GM12878 (cell line): ENCODE results near the gene GAL. TPM values are rescaled to one million over a fixed set of nuclear protein-coding genes. Genes with fewer than 3 reads are reported as not detected.

Source experiments
- ATAC-seq: fragments of 200-7000 bp; cut with Tn5 transposase; 3 replicates; pipeline ENCODE4 v1.9.1; 2020; ENCODE audit warnings: mild to moderate bottlenecking, moderate library complexity
- BruUV-seq: library from RNA; stranded (reverse); fragments of 400-500 nt; replicated peaks from 2 replicates; lab custom pipeline; 2021; lab: Mats Ljungman, UMichigan
- CTCF ChIA-PET: fragments of 300-600 bp; sonication (Branson Sonifier 250); formaldehyde crosslinking; extraction: SDS; loops from one replicate; lab custom pipeline; 2021; ENCODE audit warnings: inconsistent platforms; lab: Yijun Ruan, JAX
- POLR2A ChIA-PET: fragments of 350-600 bp; formaldehyde crosslinking; extraction: SDS; loops from one replicate; lab custom pipeline; 2021; ENCODE audit warnings: inconsistent platforms; lab: Charles Lee
- RAD21 ChIA-PET: fragments of 300-600 bp; sonication (Branson Sonifier 250); formaldehyde crosslinking; loops from one replicate; lab custom pipeline; 2023; ENCODE audit warnings: antibody characterized with exemption; ENCODE audit not compliant: unreplicated experiment; lab: Charles Lee
- SMC1A ChIA-PET: fragments of 300-600 bp; sonication (Branson Sonifier 250); formaldehyde crosslinking; loops from one replicate; lab custom pipeline; 2023; ENCODE audit not compliant: unreplicated experiment, uncharacterized antibody; lab: Charles Lee
- DNase-seq: peaks from one replicate; pipeline ENCODE4 v3.0.0-alpha.2; 2011; ENCODE audit warnings: low read depth, low spot score
- FAIRE-seq: peaks from 3 replicates; lab custom pipeline; 2011; peaks lifted over from hg19 to GRCh38; lab: Jason Lieb, UNC
- H2AFZ ChIP-seq: 2 replicates; pipeline ENCODE4 v1.6.0; 2011; ENCODE audit warnings: low read depth, low read length, control low read depth; ENCODE audit not compliant: control insufficient read depth
- H3K27ac ChIP-seq: 2 replicates; pipeline ENCODE4 v1.5.1; 2011; ENCODE audit warnings: control low read depth; ENCODE audit not compliant: control insufficient read depth, insufficient read depth
- H3K27me3 ChIP-seq, 2 experiments: replicated peaks in 1 of 2; 2 replicates each; pipeline versions ENCODE4 v1.6.0 to v1.6.1; 2011; ENCODE audit warnings: low read length in 1 of 2; ENCODE audit not compliant: control insufficient read depth in 2 of 2, insufficient read depth in 2 of 2
- H3K36me3 ChIP-seq, 2 experiments: 2 replicates each; pipeline ENCODE4 v1.5.1; 2011; ENCODE audit warnings: low read length in 1 of 2; ENCODE audit not compliant: control insufficient read depth in 2 of 2, insufficient read depth in 2 of 2
- H3K4me1 ChIP-seq: 2 replicates; pipeline ENCODE4 v1.6.1; 2011; ENCODE audit warnings: mild to moderate bottlenecking, low read length, moderate library complexity, mixed read lengths; ENCODE audit not compliant: control insufficient read depth, insufficient read depth
- H3K4me2 ChIP-seq: 2 replicates; pipeline ENCODE4 v1.6.0; 2011; ENCODE audit warnings: control low read depth; ENCODE audit not compliant: control insufficient read depth, insufficient read depth
- H3K4me3 ChIP-seq: fragments of 200-600 bp; sonication (generic); 2 replicates; pipeline ENCODE4 v1.5.1; 2016
- H3K79me2 ChIP-seq: 2 replicates; pipeline ENCODE4 v1.6.0; 2011; ENCODE audit warnings: low read length; ENCODE audit not compliant: control insufficient read depth, insufficient read depth
- H3K9ac ChIP-seq: 2 replicates; pipeline ENCODE4 v1.8.0; 2011; ENCODE audit warnings: low read length, control low read depth, mixed read lengths; ENCODE audit not compliant: control insufficient read depth, insufficient read depth
- H3K9me3 ChIP-seq: replicated peaks from 3 replicates; pipeline ENCODE4 v1.5.1; 2011; ENCODE audit warnings: mild to moderate bottlenecking, low read length; ENCODE audit not compliant: control insufficient read depth, insufficient read depth
- H4K20me1 ChIP-seq: 2 replicates; pipeline ENCODE4 v1.6.0; 2011; ENCODE audit not compliant: control insufficient read depth, insufficient read depth
- BACH1 ChIP-seq: fragments of 450-650 bp; IDR thresholded peaks from 2 replicates; pipeline ENCODE4 v1.6.1; 2017; ENCODE audit warnings: mild to moderate bottlenecking, borderline replicate concordance
- BRCA1 ChIP-seq: IDR thresholded peaks from 2 replicates; pipeline ENCODE4 v1.6.1; 2011; ENCODE audit warnings: low read depth, low read length, improper control_type of control experiment
- CBX3 ChIP-seq: fragments of 200-600 bp; sonication (generic); IDR thresholded peaks from 2 replicates; pipeline ENCODE4 v1.6.1; 2016; ENCODE audit warnings: low read depth, borderline replicate concordance
- DPF2 ChIP-seq: fragments of 450-650 bp; IDR thresholded peaks from 2 replicates; pipeline ENCODE4 v1.6.1; 2017; ENCODE audit warnings: mild to moderate bottlenecking
- GATAD2B ChIP-seq: fragments of 450-650 bp; conservative IDR thresholded peaks from 2 replicates; pipeline ENCODE4 v1.6.1; 2017; ENCODE audit warnings: low read depth, mild to moderate bottlenecking, moderate library complexity
- NFYA ChIP-seq: IDR thresholded peaks from 2 replicates; pipeline ENCODE4 v1.6.1; 2011; ENCODE audit warnings: low read depth, mild to moderate bottlenecking, low read length, improper control_type of control experiment, borderline replicate concordance
- RFX5 ChIP-seq: IDR thresholded peaks from 2 replicates; pipeline ENCODE4 v1.6.1; 2011; ENCODE audit warnings: low read depth, low read length, improper control_type of control experiment
- SIX5 ChIP-seq: IDR thresholded peaks from 2 replicates; pipeline ENCODE4 v1.6.1; 2011; ENCODE audit warnings: mild to moderate bottlenecking, low read depth, low read length, moderate library complexity; ENCODE audit not compliant: severe bottlenecking
- SUZ12 ChIP-seq: fragments of 200-600 bp; sonication (generic); IDR thresholded peaks from one replicate; pipeline ENCODE4 v1.6.1; 2018; ENCODE audit warnings: antibody characterized with exemption, mild to moderate bottlenecking; ENCODE audit not compliant: unreplicated experiment
- TAF1 ChIP-seq: IDR thresholded peaks from 2 replicates; pipeline ENCODE4 v1.6.1; 2011; ENCODE audit warnings: mild to moderate bottlenecking, low read depth, low read length, borderline replicate concordance
- ZNF24 ChIP-seq: fragments of 450-650 bp; IDR thresholded peaks from 2 replicates; pipeline ENCODE4 v1.6.1; 2017; ENCODE audit warnings: antibody characterized with exemption, mild to moderate bottlenecking
- ZZZ3 ChIP-seq: IDR thresholded peaks from 2 replicates; pipeline ENCODE4 v1.6.1; 2011; ENCODE audit warnings: low read depth; ENCODE audit not compliant: control insufficient read depth, insufficient read length
- WGBS: methylation state at CpG from one replicate; pipeline ENCODE4 v1.1.6; 2016; ENCODE audit warnings: low lambda C conversion rate; ENCODE audit not compliant: insufficient replicate concordance, insufficient coverage; ENCODE audit errors: missing lambda C conversion rate; 5-methylcytosine and 5-hydroxymethylcytosine counted together
- in situ Hi-C: fragments of 300-500 bp; cut with MboI; formaldehyde crosslinking; loops from 9 replicates; pipeline ENCODE4 v1.14.3; 2018; ENCODE audit warnings: mixed read lengths
- intact Hi-C: fragments of 100-400 bp; cut with micrococcal nuclease; formaldehyde crosslinking; loops from one replicate; pipeline ENCODE4 v1.14.2; 2022; ENCODE audit not compliant: unreplicated experiment
- polyA plus RNA-seq, 11 experiments: library from polyadenylated mRNA; depleted of rRNA in 4 of 11; unstranded in 6 of 11; stranded (reverse) in 5 of 11; fragments of >200 nt; fragmentation: Nextera tagmentation in 4 of 11; fragmentation: Illumina TruSeq in 1 of 11; extraction: Ambion mirVana in 4 of 11; extraction: Trizol in 1 of 11; gene quantifications; 1 replicate in 1 of 11; 2 replicates in 10 of 11; pipeline versions ENCODE4 v1.2.1 to v1.2.3, GENCODE V29; 2011 to 2016; ENCODE audit warnings: inconsistent platforms in 2 of 11, missing spikeins in 2 of 11, low read depth in 1 of 11
- total RNA-seq, 4 experiments: library from RNA; depleted of rRNA in 3 of 4; stranded (reverse); fragments of >200 nt in 3 of 4; fragmentation: Illumina TruSeq in 1 of 4; extraction: Trizol in 1 of 4; gene quantifications; 2 replicates each; pipeline versions ENCODE4 v1.2.1 to v1.2.3, GENCODE V29; 2013 to 2021
- TF ChIP-seq, protein P1 (sequence below): IDR thresholded peaks from 2 replicates; pipeline ENCODE4 v1.6.1; 2012; ENCODE audit warnings: low read depth, low read length, improper control_type of control experiment
- TF ChIP-seq, protein P2 (sequence below): fragments of 450-650 bp; conservative IDR thresholded peaks from 2 replicates; pipeline ENCODE4 v1.6.1; 2017; ENCODE audit warnings: mild to moderate bottlenecking, moderate library complexity

GAL gene
- total and polyA plus RNA-seq, 10 of the 15 experiments (the other 5 are each of a cell fraction or from before 2014, with no cell fraction given), result 0.35 TPM; not detected in 9

DNA sequence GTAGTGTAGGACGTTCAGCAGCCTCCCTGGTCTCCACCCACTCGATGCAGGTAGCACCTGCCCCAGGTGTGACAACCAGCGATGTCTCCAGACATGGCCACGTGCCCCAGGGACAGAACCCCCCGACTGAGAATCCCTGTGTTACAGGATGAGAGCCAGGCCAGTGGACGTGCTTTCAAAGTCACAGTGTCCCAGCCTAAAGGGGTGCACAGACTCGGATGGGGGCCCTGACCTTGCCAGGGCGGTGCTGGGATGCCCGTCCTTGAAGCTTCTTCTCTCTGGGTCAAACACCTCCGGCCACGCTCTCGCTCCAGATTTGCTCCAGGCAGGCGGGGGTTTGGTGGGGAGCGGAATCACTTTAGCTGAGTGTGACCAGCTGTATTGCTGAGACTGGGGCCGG lies 23.3 kb upstream of the GAL start:
- Histone ChIP-seq H3K9ac (no peak overlapping the region), H3K4me1 (no peaks in the 10 kb centered on the region), H3K4me2 (no peak overlapping the region), H3K36me3 (no peaks in the 10 kb centered on the region), H3K27ac (no peak overlapping the region), H3K9me3 (no peaks in the 10 kb centered on the region; the same call in 2 of the 3 replicates), H3K27me3 (no peaks in the 10 kb centered on the region; a peak in 2 of 4 replicates), H3K79me2 (no peaks in the 10 kb centered on the region), H4K20me1 (no peaks in the 10 kb centered on the region), H2AFZ (no peak overlapping the region), H3K4me3 (no peak overlapping the region)
- intact Hi-C loops (no loop called here), in situ Hi-C loops (no loop called here)
- TF ChIP-seq RFX5 (no peak), SIX5 (no peak), TAF1 (no peak), ZZZ3 (no peak), ZNF24 (no peak), DPF2 (no peak), NFYA (no peak), BACH1 (no peak), GATAD2B (no peak), BRCA1 (no peak), SUZ12 (no peak), CBX3 (no peak)
- TF ChIP-seq, protein P1, sequence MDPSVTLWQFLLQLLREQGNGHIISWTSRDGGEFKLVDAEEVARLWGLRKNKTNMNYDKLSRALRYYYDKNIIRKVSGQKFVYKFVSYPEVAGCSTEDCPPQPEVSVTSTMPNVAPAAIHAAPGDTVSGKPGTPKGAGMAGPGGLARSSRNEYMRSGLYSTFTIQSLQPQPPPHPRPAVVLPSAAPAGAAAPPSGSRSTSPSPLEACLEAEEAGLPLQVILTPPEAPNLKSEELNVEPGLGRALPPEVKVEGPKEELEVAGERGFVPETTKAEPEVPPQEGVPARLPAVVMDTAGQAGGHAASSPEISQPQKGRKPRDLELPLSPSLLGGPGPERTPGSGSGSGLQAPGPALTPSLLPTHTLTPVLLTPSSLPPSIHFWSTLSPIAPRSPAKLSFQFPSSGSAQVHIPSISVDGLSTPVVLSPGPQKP, result no peak
- TF ChIP-seq, protein P2, sequence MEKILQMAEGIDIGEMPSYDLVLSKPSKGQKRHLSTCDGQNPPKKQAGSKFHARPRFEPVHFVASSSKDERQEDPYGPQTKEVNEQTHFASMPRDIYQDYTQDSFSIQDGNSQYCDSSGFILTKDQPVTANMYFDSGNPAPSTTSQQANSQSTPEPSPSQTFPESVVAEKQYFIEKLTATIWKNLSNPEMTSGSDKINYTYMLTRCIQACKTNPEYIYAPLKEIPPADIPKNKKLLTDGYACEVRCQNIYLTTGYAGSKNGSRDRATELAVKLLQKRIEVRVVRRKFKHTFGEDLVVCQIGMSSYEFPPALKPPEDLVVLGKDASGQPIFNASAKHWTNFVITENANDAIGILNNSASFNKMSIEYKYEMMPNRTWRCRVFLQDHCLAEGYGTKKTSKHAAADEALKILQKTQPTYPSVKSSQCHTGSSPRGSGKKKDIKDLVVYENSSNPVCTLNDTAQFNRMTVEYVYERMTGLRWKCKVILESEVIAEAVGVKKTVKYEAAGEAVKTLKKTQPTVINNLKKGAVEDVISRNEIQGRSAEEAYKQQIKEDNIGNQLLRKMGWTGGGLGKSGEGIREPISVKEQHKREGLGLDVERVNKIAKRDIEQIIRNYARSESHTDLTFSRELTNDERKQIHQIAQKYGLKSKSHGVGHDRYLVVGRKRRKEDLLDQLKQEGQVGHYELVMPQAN, result no peak
- no TSS peak for BruUV-seq
- ATAC-seq (no peak), DNase-seq (no peak), FAIRE-seq (no peak)
- POLR2A ChIA-PET, result no interaction called here
- CTCF ChIA-PET, result no interaction called here
- WGBS, result 32% methylated on average over 15 of the region's 15 CpGs
- SMC1A ChIA-PET, result no interaction called here
- RAD21 ChIA-PET, result no interaction called here
